HEK293T (cell line): Measurements from ENCODE around the gene HSDL2.

Source experiments
- BHLHE40 ChIP-seq: fragments of 450-650 bp; IDR thresholded peaks from 2 replicates; pipeline ENCODE4 v1.6.1; 2016; ENCODE audit warnings: mild to moderate bottlenecking, moderate library complexity, borderline replicate concordance
- CTBP1 ChIP-seq: fragments of 450-650 bp; IDR thresholded peaks from 2 replicates; pipeline ENCODE4 v1.6.1; 2016; ENCODE audit warnings: borderline replicate concordance
- ELF4 ChIP-seq: fragments of 450-650 bp; IDR thresholded peaks from 2 replicates; pipeline ENCODE4 v1.6.1; 2017; ENCODE audit warnings: antibody characterized with exemption
- FOXA1 ChIP-seq: fragments of 450-650 bp; IDR thresholded peaks from 2 replicates; pipeline ENCODE4 v1.6.1; 2016; ENCODE audit warnings: mild to moderate bottlenecking
- PKNOX1 ChIP-seq: fragments of 450-650 bp; IDR thresholded peaks from 2 replicates; pipeline ENCODE4 v1.6.1; 2016
- SP1 ChIP-seq: fragments of 450-650 bp; IDR thresholded peaks from 2 replicates; pipeline ENCODE4 v1.6.1; 2017
- SUZ12 ChIP-seq: fragments of 450-650 bp; IDR thresholded peaks from 2 replicates; pipeline ENCODE4 v1.6.1; 2016; ENCODE audit warnings: mild to moderate bottlenecking

DNA sequence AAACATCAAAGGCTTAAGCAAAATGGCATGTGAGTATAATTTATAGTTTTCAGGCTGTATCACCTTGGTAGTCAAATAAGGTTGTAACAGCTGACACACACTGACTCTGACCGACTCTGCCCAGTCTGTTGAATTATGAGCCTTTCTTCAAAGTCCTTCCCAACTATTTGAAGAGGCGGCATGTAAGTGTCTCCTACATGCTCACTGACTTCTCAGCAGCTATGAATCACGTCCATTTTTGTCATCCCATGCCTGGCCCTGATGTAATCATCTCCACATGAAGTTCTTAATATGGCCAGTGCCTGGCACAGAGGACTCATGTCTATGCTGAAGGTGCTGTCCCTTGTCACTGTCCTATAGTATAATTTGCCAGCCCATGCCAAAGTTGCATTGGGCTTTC is 41.3 kb upstream of the HSDL2 start:
- TF ChIP-seq BHLHE40 (no peak), FOXA1 (no peak), PKNOX1 (peak; percentile 13; the same call in 1 of the 2 replicates), SP1 (no peak), ELF4 (no peak), SUZ12 (no peak), CTBP1 (no peak)
